Brain microvascular endothelial cell (primary cell): Measurements from ENCODE around the gene DDX41.

Experiments used
- DNase-seq: peaks from one replicate; pipeline ENCODE4 v3.0.0-alpha.2; 2020
- H3K27ac ChIP-seq: fragments of 250-450 bp; sonication (Bioruptor Pico); 2 replicates; pipeline ENCODE4 v1.5.1; 2020; ENCODE audit warnings: mild to moderate bottlenecking, moderate library complexity
- H3K27me3 ChIP-seq: fragments of 250-450 bp; sonication (Bioruptor Pico); replicated peaks from 2 replicates; pipeline ENCODE4 v1.5.1; 2020; ENCODE audit warnings: mild to moderate bottlenecking
- H3K36me3 ChIP-seq: fragments of 250-450 bp; sonication (Bioruptor Pico); replicated peaks from 2 replicates; pipeline ENCODE4 v1.5.1; 2020; ENCODE audit warnings: mild to moderate bottlenecking
- H3K4me3 ChIP-seq: 2 replicates; pipeline ENCODE4 v1.5.1; 2011; ENCODE audit warnings: low read depth, mild to moderate bottlenecking, control low read depth, low read length, moderate library complexity
- in situ Hi-C: cut with HindIII; loops from 2 replicates; pipeline ENCODE4 v1.10.0; 2017; ENCODE audit warnings: low sequenced_read_pairs, low pct_ligation_motif_present
- TF ChIP-seq, protein P1 (sequence below): IDR thresholded peaks from 2 replicates; pipeline ENCODE4 v1.5.1; 2011; ENCODE audit warnings: low read depth, mild to moderate bottlenecking, moderate library complexity, low read length, control low read depth, inconsistent platforms; ENCODE audit errors: missing control alignments

DDX41 gene

GRCh38 chr5:177484902-177485549 is 31.7 kb downstream of the DDX41 start:
- DNase-seq, result no peak
- no peaks in the 10 kb centered on the region for H3K27me3 ChIP-seq
- peaks cover 87% of the 10 kb centered on the region for H3K36me3 ChIP-seq
- in situ Hi-C loops, result no loop called here
- H3K4me3 ChIP-seq, result no peak overlapping the region
- TF ChIP-seq, protein P1, sequence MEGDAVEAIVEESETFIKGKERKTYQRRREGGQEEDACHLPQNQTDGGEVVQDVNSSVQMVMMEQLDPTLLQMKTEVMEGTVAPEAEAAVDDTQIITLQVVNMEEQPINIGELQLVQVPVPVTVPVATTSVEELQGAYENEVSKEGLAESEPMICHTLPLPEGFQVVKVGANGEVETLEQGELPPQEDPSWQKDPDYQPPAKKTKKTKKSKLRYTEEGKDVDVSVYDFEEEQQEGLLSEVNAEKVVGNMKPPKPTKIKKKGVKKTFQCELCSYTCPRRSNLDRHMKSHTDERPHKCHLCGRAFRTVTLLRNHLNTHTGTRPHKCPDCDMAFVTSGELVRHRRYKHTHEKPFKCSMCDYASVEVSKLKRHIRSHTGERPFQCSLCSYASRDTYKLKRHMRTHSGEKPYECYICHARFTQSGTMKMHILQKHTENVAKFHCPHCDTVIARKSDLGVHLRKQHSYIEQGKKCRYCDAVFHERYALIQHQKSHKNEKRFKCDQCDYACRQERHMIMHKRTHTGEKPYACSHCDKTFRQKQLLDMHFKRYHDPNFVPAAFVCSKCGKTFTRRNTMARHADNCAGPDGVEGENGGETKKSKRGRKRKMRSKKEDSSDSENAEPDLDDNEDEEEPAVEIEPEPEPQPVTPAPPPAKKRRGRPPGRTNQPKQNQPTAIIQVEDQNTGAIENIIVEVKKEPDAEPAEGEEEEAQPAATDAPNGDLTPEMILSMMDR, result no peak
- no peak overlapping the region for H3K27ac ChIP-seq

GRCh38 chr5:177483994-177484901 is 32.5 kb downstream of the DDX41 start:
- TF ChIP-seq, protein P1, result no peak
- no peaks in the 10 kb centered on the region for H3K27me3 ChIP-seq
- in situ Hi-C loops, result no loop called here
- no peak overlapping the region for H3K27ac ChIP-seq
- no peak for DNase-seq
- peaks cover 86% of the 10 kb centered on the region for H3K36me3 ChIP-seq
- H3K4me3 ChIP-seq, result no peak overlapping the region

GRCh38 chr5:177483042-177483441 is 33.7 kb downstream of the DDX41 start:
- in situ Hi-C loops, result no loop called here
- Histone ChIP-seq H3K4me3 (no peak overlapping the region), H3K27ac (no peak overlapping the region), H3K36me3 (peaks cover 75% of the 10 kb centered on the region), H3K27me3 (no peaks in the 10 kb centered on the region)
- no peak for DNase-seq
- TF ChIP-seq, protein P1, result no peak

DNA sequence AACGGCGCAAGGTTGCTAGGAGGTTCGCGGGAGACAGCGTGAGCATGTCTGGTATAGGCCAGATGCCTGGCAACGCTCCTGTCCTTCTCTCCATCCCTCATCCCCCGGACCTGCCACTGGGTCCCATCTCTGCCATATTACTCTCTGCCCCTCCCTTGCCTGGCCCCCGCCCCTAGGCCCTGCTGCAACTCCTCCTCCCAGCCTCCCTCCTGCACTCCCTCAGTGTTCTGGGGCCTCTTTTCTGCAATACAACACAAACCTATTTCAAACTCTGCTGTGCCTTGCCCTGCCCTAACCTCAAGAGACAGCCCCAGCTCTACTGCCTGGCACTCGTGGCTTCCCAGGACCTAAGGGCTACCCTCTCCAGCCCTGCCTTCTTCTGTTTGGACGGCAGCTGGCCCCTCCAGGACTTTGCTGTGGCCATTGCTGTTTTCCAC is 34.4 kb downstream of the DDX41 start:
- TF ChIP-seq, protein P1, result no peak
- H3K4me3 ChIP-seq, result no peak overlapping the region
- no peak for DNase-seq
- no peaks in the 10 kb centered on the region for H3K27me3 ChIP-seq
- H3K36me3 ChIP-seq, result peaks cover 68% of the 10 kb centered on the region
- no peak overlapping the region for H3K27ac ChIP-seq
- in situ Hi-C loops, result no loop called here

DNA sequence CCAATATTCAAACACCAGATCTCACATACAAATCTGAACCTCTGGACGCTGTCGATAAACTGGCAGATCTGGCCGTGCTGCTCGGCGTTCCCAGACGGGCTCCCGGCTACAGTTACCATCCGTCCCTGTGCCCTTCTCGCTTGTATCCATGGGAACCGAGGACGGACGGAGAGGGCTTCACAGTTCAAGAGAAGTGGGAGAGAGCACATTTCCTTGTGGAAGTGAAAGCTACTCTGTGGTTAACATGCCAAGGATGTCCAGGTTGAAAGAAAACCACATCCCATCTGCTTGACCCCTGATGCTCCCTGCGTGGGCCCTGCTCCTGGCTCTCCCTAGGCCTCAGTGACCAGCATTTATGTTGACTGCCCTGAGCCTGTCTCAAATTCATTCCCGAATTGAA is 37.0 kb downstream of the DDX41 start:
- no peak overlapping the region for H3K27ac ChIP-seq
- no peaks in the 10 kb centered on the region for H3K27me3 ChIP-seq
- TF ChIP-seq, protein P1, result no peak
- in situ Hi-C loops, result no loop called here
- peak; percentile 24 for DNase-seq
- peaks cover 42% of the 10 kb centered on the region for H3K36me3 ChIP-seq
- H3K4me3 ChIP-seq, result no peak overlapping the region
